ENCODE measurements around the gene SNRNP70.
"Not testable (repeated sequence)": the region's sequence is repeated elsewhere in the genome, so short reads cannot be mapped to it uniquely, and the experiment has no call there.

SNRNP70 gene

GRCh38 chr19:49119411-49120324 is 34.4 kb downstream of the SNRNP70 start, which contains the start of gene PPFIA3:
PPFIA3 (plus strand) TSS chr19:49119544; CDS start chr19:49127874, 8,330 bp downstream.
- H3K4me3 ChIP-seq (ENCODE audit: control insufficient read depth, low read depth, low read length) = peak within 1 kb of the TSS; percentile 67
- TF ChIP-seq CTCF (IDR thresholded peaks at IDR 0.05; ENCODE audit: control insufficient read depth, insufficient read depth, low read depth, low read length, missing control alignments) = no peak
- DNase-seq (ENCODE audit: low read depth) = no peak

- H3K4me3 ChIP-seq (ENCODE audit: control insufficient read depth, low read depth, low read length) = no peak overlapping the region
- DNase-seq (ENCODE audit: low read depth) = no peak
- no peak for TF ChIP-seq CTCF (IDR thresholded peaks at IDR 0.05; ENCODE audit: control insufficient read depth, insufficient read depth, low read depth, low read length, missing control alignments)
These were observed 35.1 kb downstream of the SNRNP70 start for GRCh38 chr19:49120325-49120683.

- TF ChIP-seq CTCF (IDR thresholded peaks at IDR 0.05; ENCODE audit: control insufficient read depth, insufficient read depth, low read depth, low read length, missing control alignments) = no peak
- no peak overlapping the region for H3K4me3 ChIP-seq (ENCODE audit: control insufficient read depth, low read depth, low read length)
- no peak for DNase-seq (ENCODE audit: low read depth)
These were observed 35.6 kb downstream of the SNRNP70 start for GRCh38 chr19:49120868-49121267.

- H3K4me3 ChIP-seq (ENCODE audit: control insufficient read depth, low read depth, low read length); DNase-seq (ENCODE audit: low read depth): not testable (repeated sequence)
These were observed 36.6 kb downstream of the SNRNP70 start for GRCh38 chr19:49121841-49122240.

- not testable (repeated sequence) for DNase-seq (ENCODE audit: low read depth); H3K4me3 ChIP-seq (ENCODE audit: control insufficient read depth, low read depth, low read length)
These were observed 38.0 kb downstream of the SNRNP70 start for GRCh38 chr19:49123285-49123684.

GRCh38 chr19:49125025-49125731 is 39.9 kb downstream of the SNRNP70 start:
- no peak for TF ChIP-seq CTCF (IDR thresholded peaks at IDR 0.05; ENCODE audit: control insufficient read depth, insufficient read depth, low read depth, low read length, missing control alignments)
- no peak for DNase-seq (ENCODE audit: low read depth)
- no peak overlapping the region for H3K4me3 ChIP-seq (ENCODE audit: control insufficient read depth, low read depth, low read length)

- no peak for TF ChIP-seq CTCF (IDR thresholded peaks at IDR 0.05; ENCODE audit: control insufficient read depth, insufficient read depth, low read depth, low read length, missing control alignments)
- H3K4me3 ChIP-seq (ENCODE audit: control insufficient read depth, low read depth, low read length) = no peak overlapping the region
- no peak for DNase-seq (ENCODE audit: low read depth)
These were observed 41.3 kb downstream of the SNRNP70 start for GRCh38 chr19:49126575-49126974.

- not testable (repeated sequence) for H3K4me3 ChIP-seq (ENCODE audit: control insufficient read depth, low read depth, low read length)
These were observed 42.0 kb downstream of the SNRNP70 start for GRCh38 chr19:49127225-49127624.

More at GRCh38 chr19:49127225-49127624, 42.0 kb downstream of the SNRNP70 start:
- DNase-seq (ENCODE audit: low read depth) = not testable (repeated sequence)

All from AG09309 (cell line).